CD4-positive, CD25-positive, alpha-beta regulatory T cell (primary cell): ENCODE data around the gene ADAT3. TPM values are rescaled to one million over a fixed set of nuclear protein-coding genes. Genes with fewer than 3 reads are reported as not detected.
A peak's percentile ranks its signal among the peaks of the same experiment; 100 is the strongest.

Source experiments
- ATAC-seq, 2 donors: fragments of 150-1000 bp; cut with Tn5 transposase; one replicate each; pipeline ENCODE4 v1.10.0; 2021; ENCODE audit warnings: low read depth in 2 of 2, moderate number of reproducible peaks in 2 of 2, moderate library complexity in 1 of 2
- DNase-seq, 3 donors: peaks; one replicate each; pipeline versions ENCODE4 v3.0.0 to v3.0.0-alpha.2; 2012 to 2022; ENCODE audit warnings: mixed read lengths in 1 of 3
- H3K27ac ChIP-seq: one replicate; pipeline ENCODE4 v1.7.0; 2013; ENCODE audit warnings: mild to moderate bottlenecking, low read length; ENCODE audit not compliant: insufficient read depth, poor library complexity, severe bottlenecking
- H3K27me3 ChIP-seq: one replicate; pipeline ENCODE4 v1.7.0; 2013; ENCODE audit warnings: low read length; ENCODE audit not compliant: control insufficient read depth, insufficient read depth
- H3K36me3 ChIP-seq: one replicate; pipeline ENCODE4 v1.7.0; 2013; ENCODE audit warnings: mild to moderate bottlenecking, low read length, moderate library complexity; ENCODE audit not compliant: control insufficient read depth, insufficient read depth
- H3K4me1 ChIP-seq: 2 replicates; pipeline ENCODE4 v1.7.0; 2013; ENCODE audit warnings: mild to moderate bottlenecking, low read length; ENCODE audit not compliant: insufficient read depth, control insufficient read depth, poor library complexity, severe bottlenecking
- H3K4me3 ChIP-seq: one replicate; pipeline ENCODE4 v1.7.0; 2013; ENCODE audit warnings: low read depth, mild to moderate bottlenecking, low read length, moderate library complexity
- H3K9me3 ChIP-seq, 2 experiments: 1 replicate in 1 of 2; 2 replicates in 1 of 2; pipeline ENCODE4 v1.7.0; 2013; ENCODE audit warnings: low read length in 2 of 2, mild to moderate bottlenecking in 1 of 2, moderate library complexity in 1 of 2; ENCODE audit not compliant: control insufficient read depth in 2 of 2
- H3K27ac Mint-ChIP-seq, 3 donors: one replicate each; pipeline ENCODE4 v1.8.0; 2020 to 2022; ENCODE audit warnings: mild to moderate bottlenecking in 3 of 3, mixed read lengths in 3 of 3, moderate library complexity in 2 of 3
- H3K27me3 Mint-ChIP-seq: one replicate; pipeline ENCODE4 v1.8.0; 2022; ENCODE audit warnings: mild to moderate bottlenecking, mixed read lengths
- H3K36me3 Mint-ChIP-seq: one replicate; pipeline ENCODE4 v1.8.0; 2020; ENCODE audit warnings: mixed read lengths
- H3K4me1 Mint-ChIP-seq, 4 donors: one replicate each; pipeline ENCODE4 v1.8.0; 2020 to 2022; ENCODE audit warnings: mixed read lengths in 4 of 4, mild to moderate bottlenecking in 1 of 4
- H3K4me3 Mint-ChIP-seq, 4 donors: one replicate each; pipeline ENCODE4 v1.8.0; 2020 to 2022; ENCODE audit warnings: mild to moderate bottlenecking in 4 of 4, mixed read lengths in 4 of 4, moderate library complexity in 3 of 4
- H3K9me3 Mint-ChIP-seq, 7 donors: one replicate each; pipeline ENCODE4 v1.8.0; 2020 to 2022; ENCODE audit warnings: mixed read lengths in 7 of 7, mild to moderate bottlenecking in 3 of 7, moderate library complexity in 2 of 7
- polyA plus RNA-seq, 4 donors: library from polyadenylated mRNA; unstranded; fragments of 300-500 nt; fragmentation: Illumina TruSeq; gene quantifications; one replicate each; pipeline ENCODE4 v1.2.3, GENCODE V29; 2021
- total RNA-seq: library from RNA; stranded (reverse); gene quantifications from one replicate; pipeline ENCODE4 v1.2.3, GENCODE V29; 2022

ADAT3 gene
- total and polyA plus RNA-seq, 5 donors from 2014 or later = 4.4 to 8.8 (median 6.3) TPM

DNA sequence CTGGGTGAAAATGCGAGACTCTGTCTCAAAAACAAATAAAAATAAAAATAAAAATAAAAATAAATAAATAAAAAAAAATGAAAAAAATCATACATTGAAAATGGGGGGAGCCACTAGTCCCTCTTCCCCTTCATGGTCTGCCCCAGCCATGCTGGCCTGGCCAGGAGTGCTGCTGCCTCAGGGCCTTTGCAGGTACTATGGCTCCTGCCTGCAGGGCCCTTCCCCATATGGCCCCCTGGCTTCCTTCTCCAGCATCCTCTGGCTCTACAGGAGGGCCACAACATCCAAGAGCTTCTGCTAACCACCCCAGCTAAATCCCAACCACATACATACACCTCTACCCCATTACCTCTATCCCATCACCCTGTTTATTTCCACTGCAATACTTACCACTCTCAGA lies 15.3 kb upstream of the ADAT3 start:
- Histone ChIP-seq H3K9me3 (no peaks in the 10 kb centered on the region), H3K27me3 (no peaks in the 10 kb centered on the region), H3K27ac (no peak overlapping the region), H3K36me3 (no peaks in the 10 kb centered on the region), H3K4me1 (peaks cover 5% of the 10 kb centered on the region), H3K4me3 (no peak overlapping the region)
- no peak for ATAC-seq
- Mint-ChIP-seq H3K27ac (no peak overlapping the region), H3K36me3 (no peaks in the 10 kb centered on the region), H3K27me3 (no peaks in the 10 kb centered on the region), H3K9me3 (no peaks in the 10 kb centered on the region), H3K4me3 (peak overlapping the region in 1 of 4 donors; percentile 1), H3K4me1 (peaks cover 0 to 18% (median 6%) of the 10 kb centered on the region in 4 donors)
- no peak for DNase-seq

DNA sequence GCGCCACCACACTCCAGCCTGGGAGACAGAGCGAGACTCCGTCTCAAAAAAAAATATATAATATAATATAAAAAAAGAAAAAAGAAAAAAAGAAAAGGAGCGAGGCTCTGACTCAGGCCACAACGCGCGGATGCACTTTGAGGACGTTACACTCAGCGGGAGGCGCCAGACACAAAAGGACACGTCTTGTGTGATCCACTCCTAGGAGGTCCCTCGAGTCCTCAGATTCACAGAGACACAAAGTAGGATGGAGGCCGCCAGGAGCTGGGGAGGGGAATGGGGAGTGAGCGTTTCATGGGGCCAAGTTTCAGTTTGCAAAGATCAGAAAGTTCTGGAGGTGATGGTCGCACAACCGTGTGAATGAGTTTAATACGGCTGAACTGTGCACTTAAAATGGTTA lies 11.4 kb upstream of the ADAT3 start:
- H3K27me3 Mint-ChIP-seq = no peaks in the 10 kb centered on the region
- peak overlapping the region in 1 of 4 donors; percentile 72 for H3K4me3 Mint-ChIP-seq
- no peak overlapping the region for H3K27ac Mint-ChIP-seq

DNA sequence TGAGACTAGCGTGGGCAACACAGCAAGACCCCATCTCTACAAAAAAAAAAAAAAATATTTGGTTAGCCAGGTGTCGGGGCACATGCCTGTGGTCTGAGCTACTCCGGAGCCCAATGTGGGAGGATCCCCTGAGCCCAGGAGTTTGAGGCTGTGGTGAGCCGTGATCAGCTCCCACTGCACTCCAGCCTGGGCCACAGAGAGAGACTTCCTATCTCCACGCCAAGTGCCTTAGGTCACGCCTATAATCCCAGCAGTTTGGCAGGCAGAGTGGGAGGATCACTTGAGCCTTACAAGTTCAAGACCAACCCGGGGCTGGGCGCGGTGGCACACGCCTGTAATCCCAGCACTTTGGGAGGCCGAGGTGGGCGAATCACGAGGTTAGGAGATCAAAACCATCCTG lies 8.7 kb upstream of the ADAT3 start:
- peak overlapping the region in 1 of 3 donors; percentile 65 for H3K27ac Mint-ChIP-seq
- Histone ChIP-seq H3K9me3 (no peaks in the 10 kb centered on the region), H3K36me3 (no peaks in the 10 kb centered on the region), H3K27me3 (no peaks in the 10 kb centered on the region), H3K4me3 (no peak overlapping the region), H3K27ac (no peak overlapping the region), H3K4me1 (peaks cover 37% of the 10 kb centered on the region)
- peak overlapping the region in 3 of 4 donors; percentile 86 to 90 (median 87) for H3K4me3 Mint-ChIP-seq
- no peaks in the 10 kb centered on the region for H3K27me3 Mint-ChIP-seq
- DNase-seq (no peak), ATAC-seq (no peak)
- no peaks in the 10 kb centered on the region for H3K9me3 Mint-ChIP-seq
- H3K36me3 Mint-ChIP-seq = no peaks in the 10 kb centered on the region
- peaks cover 0 to 45% (median 16%) of the 10 kb centered on the region in 4 donors for H3K4me1 Mint-ChIP-seq

More for the DNA sequence above, 11.4 kb upstream of the ADAT3 start:
- H3K27ac ChIP-seq = no peak overlapping the region
- Mint-ChIP-seq H3K9me3 (no peaks in the 10 kb centered on the region), H3K4me1 (peaks cover 0 to 45% (median 16%) of the 10 kb centered on the region in 4 donors), H3K36me3 (no peaks in the 10 kb centered on the region)
- no peak for ATAC-seq
- H3K4me3 ChIP-seq = no peak overlapping the region
- H3K27me3 ChIP-seq = no peaks in the 10 kb centered on the region
- peaks cover 37% of the 10 kb centered on the region for H3K4me1 ChIP-seq
- H3K36me3 ChIP-seq = no peaks in the 10 kb centered on the region
- H3K9me3 ChIP-seq = no peaks in the 10 kb centered on the region
- DNase-seq = no peak

DNA sequence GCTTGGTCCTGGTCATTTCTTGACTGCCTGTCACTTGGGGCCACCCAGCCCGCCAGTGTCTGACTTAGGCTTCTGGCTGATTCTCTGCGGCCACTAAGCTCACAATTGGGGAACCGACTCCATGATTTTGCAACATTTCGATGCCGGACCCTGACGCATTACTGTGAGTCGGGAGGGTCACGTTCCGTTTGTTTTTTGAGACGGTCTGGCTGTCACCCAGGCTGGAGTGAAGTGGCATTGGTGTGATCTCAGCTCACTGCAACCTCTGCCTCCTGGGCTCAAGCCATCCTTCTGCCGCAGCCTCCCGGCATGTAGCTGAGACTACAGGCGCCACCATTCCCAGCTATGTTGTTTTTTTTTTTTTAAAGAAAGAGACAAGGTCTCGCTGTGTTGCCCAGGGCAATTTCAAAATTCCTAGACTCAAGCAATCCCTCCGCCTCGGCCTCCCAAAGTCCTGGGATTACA lies 3.2 kb upstream of the ADAT3 start:
- H3K36me3 ChIP-seq = no peaks in the 10 kb centered on the region
- H3K27ac Mint-ChIP-seq = peak overlapping the region in 1 of 3 donors; percentile 48
- H3K4me1 ChIP-seq = peaks cover 23% of the 10 kb centered on the region
- H3K27me3 ChIP-seq = no peaks in the 10 kb centered on the region
- H3K4me1 Mint-ChIP-seq = peaks cover 0 to 33% (median 11%) of the 10 kb centered on the region in 4 donors
- H3K4me3 Mint-ChIP-seq = peak overlapping the region in 1 of 4 donors; percentile 38
- no peaks in the 10 kb centered on the region for H3K27me3 Mint-ChIP-seq
- ATAC-seq (no peak), DNase-seq (no peak)
- H3K4me3 ChIP-seq = no peak overlapping the region
- H3K9me3 Mint-ChIP-seq = peaks cover 0 to 2% (median 0%) of the 10 kb centered on the region in 7 donors
- H3K9me3 ChIP-seq = no peaks in the 10 kb centered on the region
- H3K36me3 Mint-ChIP-seq = no peaks in the 10 kb centered on the region
- no peak overlapping the region for H3K27ac ChIP-seq

GRCh38 chr19:1902923-1903322 lies 2.3 kb upstream of the ADAT3 start:
- Mint-ChIP-seq H3K27ac (peak overlapping the region in 1 of 3 donors; percentile 81), H3K4me3 (peak overlapping the region in 2 of 4 donors; percentile 76 to 97), H3K36me3 (no peaks in the 10 kb centered on the region), H3K9me3 (peaks cover 0 to 2% (median 0%) of the 10 kb centered on the region in 7 donors), H3K4me1 (peaks cover 0 to 27% (median 5%) of the 10 kb centered on the region in 4 donors), H3K27me3 (no peaks in the 10 kb centered on the region)
- Histone ChIP-seq H3K9me3 (no peaks in the 10 kb centered on the region), H3K4me3 (no peak overlapping the region), H3K36me3 (no peaks in the 10 kb centered on the region), H3K4me1 (peaks cover 13% of the 10 kb centered on the region), H3K27ac (no peak overlapping the region), H3K27me3 (no peaks in the 10 kb centered on the region)
- DNase-seq (no peak), ATAC-seq (no peak)

DNA sequence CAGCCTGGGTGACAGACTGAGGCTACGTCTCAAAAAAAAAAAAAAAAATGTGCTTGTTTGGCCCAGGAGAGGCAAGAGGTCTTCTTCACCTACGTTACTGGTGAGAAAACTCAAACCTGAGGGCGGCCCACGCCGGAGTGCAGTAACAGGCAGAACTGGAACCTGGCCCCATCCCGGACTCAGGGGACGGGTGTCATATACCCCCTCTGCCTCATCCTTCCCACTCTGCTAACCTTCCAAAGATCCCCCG lies 414 bp upstream of the ADAT3 start:
- Mint-ChIP-seq H3K27ac (peak overlapping the region; percentile 79 to 97 (median 92)), H3K4me3 (peak overlapping the region; percentile 32 to 97 (median 84)), H3K9me3 (peaks cover 0 to 2% (median 0%) of the 10 kb centered on the region in 7 donors), H3K27me3 (no peaks in the 10 kb centered on the region), H3K4me1 (peaks cover 0 to 33% (median 3%) of the 10 kb centered on the region in 4 donors), H3K36me3 (no peaks in the 10 kb centered on the region)
- Histone ChIP-seq H3K4me1 (peaks cover 16% of the 10 kb centered on the region), H3K9me3 (no peaks in the 10 kb centered on the region), H3K36me3 (no peaks in the 10 kb centered on the region), H3K27me3 (no peaks in the 10 kb centered on the region), H3K4me3 (no peak overlapping the region), H3K27ac (peak overlapping the region; percentile 73)
- DNase-seq (no peak), ATAC-seq (no peak)

DNA sequence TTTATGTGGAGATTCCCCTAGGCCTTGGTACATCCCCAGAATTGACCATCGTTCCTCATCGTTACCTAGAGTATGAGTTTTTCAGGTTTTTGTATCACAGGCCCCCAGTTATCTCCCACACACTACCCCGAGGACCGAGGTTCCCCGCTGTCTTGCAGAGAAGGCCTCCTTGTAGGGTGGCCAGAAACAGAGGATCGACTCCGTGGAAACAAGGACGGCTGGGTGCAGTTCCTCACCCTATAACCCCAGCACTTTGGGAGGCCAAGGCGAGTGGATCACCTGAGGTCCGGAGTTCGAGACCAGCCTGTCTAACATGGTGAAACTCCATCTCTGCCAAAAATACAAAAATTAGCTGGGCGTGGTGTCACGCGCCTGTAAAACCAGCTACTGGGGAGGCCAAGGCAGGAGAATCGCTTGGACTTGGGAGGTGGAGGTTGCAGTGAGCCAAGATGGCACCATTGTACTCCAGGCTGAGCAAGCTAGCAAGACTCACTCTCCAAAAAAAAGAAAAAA lies 720 bp downstream of the ADAT3 start:
- peaks cover 0 to 39% (median 4%) of the 10 kb centered on the region in 4 donors for H3K4me1 Mint-ChIP-seq
- Histone ChIP-seq H3K9me3 (no peaks in the 10 kb centered on the region), H3K27ac (peak overlapping the region; percentile 73), H3K4me3 (peak overlapping the region; percentile 77), H3K27me3 (no peaks in the 10 kb centered on the region), H3K4me1 (peaks cover 16% of the 10 kb centered on the region), H3K36me3 (no peaks in the 10 kb centered on the region)
- H3K27me3 Mint-ChIP-seq = no peaks in the 10 kb centered on the region
- peak overlapping the region; percentile 60 to 92 (median 92) for H3K27ac Mint-ChIP-seq
- no peaks in the 10 kb centered on the region for H3K36me3 Mint-ChIP-seq
- DNase-seq = no peak
- H3K9me3 Mint-ChIP-seq = peaks cover 0 to 2% (median 0%) of the 10 kb centered on the region in 7 donors
- ATAC-seq = no peak
- H3K4me3 Mint-ChIP-seq = peak overlapping the region; percentile 92 to 97 (median 94)

GRCh38 chr19:1906985-1907562 lies 1.9 kb downstream of the ADAT3 start:
- Mint-ChIP-seq H3K9me3 (peaks cover 0 to 2% (median 0%) of the 10 kb centered on the region in 7 donors), H3K27ac (no peak overlapping the region), H3K27me3 (no peaks in the 10 kb centered on the region), H3K36me3 (no peaks in the 10 kb centered on the region), H3K4me1 (peaks cover 0 to 39% (median 4%) of the 10 kb centered on the region in 4 donors), H3K4me3 (peak overlapping the region in 3 of 4 donors; percentile 44 to 67 (median 65))
- Histone ChIP-seq H3K4me3 (no peak overlapping the region), H3K9me3 (no peaks in the 10 kb centered on the region), H3K27ac (no peak overlapping the region), H3K27me3 (no peaks in the 10 kb centered on the region), H3K4me1 (peaks cover 20% of the 10 kb centered on the region), H3K36me3 (no peaks in the 10 kb centered on the region)
- DNase-seq (no peak), ATAC-seq (no peak)
